ENCODE data around the gene TFAM. TPM values are rescaled to one million over a fixed set of nuclear protein-coding genes. Genes with fewer than 3 reads are reported as not detected.
A peak's percentile ranks its signal among the peaks of the same experiment; 100 is the strongest.

The TFAM gene
- 10 to 100 TPM in 3 of 4 donors, 1 to 10 TPM in 1; 9.2 to 21.7 (median 15.0) TPM for total RNA-seq

GRCh38 chr10:58384999-58385783 lies at the start of gene TFAM:
TSS of gene TFAM (plus strand) at chr10:58385410. CDS start at chr10:58385548, 138 bp downstream.
- DNase-seq (peak; percentile 86 to 93), ATAC-seq (peak; percentile 85 to 89)
- H3K27ac ChIP-seq, result peak within 1 kb of the TSS; percentile 82 to 94 (median 87)
- TF ChIP-seq CTCF (IDR thresholded peaks at IDR 0.05 in 4 of 5, conservative IDR thresholded peaks at IDR 0.05 in 1 of 5) (peak; percentile 26 to 63 (median 49)), POLR2A (IDR thresholded peaks at IDR 0.05) (peak; percentile 90 to 95)
- H3K36me3 ChIP-seq, result peaks cover 0 to 26% of the 10 kb centered on the region in 2 donors
- no peaks in the 10 kb centered on the region for H3K27me3 ChIP-seq
- in situ Hi-C loops (cut with MboI; ENCODE audit: low sequenced_read_pairs in 4 of 4) (loop anchor here in 2 of 4 donors (10.0 to 25.0 kb wide), 3 partner anchors 60 to 198 kb away; no protein-coding TSS in a partner anchor), intact Hi-C loops (cut with DNase I; ENCODE audit: low total_unique reads) (loop anchor here (1.0 to 5.0 kb wide), 4 partner anchors 50 to 208 kb away; partner anchors contain the start of genes CISD1 and UBE2D1)
- peaks cover 3 to 15% of the 10 kb centered on the region in 2 donors for H3K4me1 ChIP-seq
- H3K9me3 ChIP-seq, result no peaks in the 10 kb centered on the region
- H3K4me3 ChIP-seq, result peak within 1 kb of the TSS; percentile 72 to 87 (median 76)

GRCh38 chr10:58336242-58336641 lies 49.0 kb upstream of the TFAM start:
- H3K36me3 ChIP-seq, result no peaks in the 10 kb centered on the region
- no peaks in the 10 kb centered on the region for H3K27me3 ChIP-seq
- ATAC-seq (no peak), DNase-seq (no peak)
- H3K4me1 ChIP-seq, result peaks cover 33 to 46% of the 10 kb centered on the region in 2 donors
- intact Hi-C loops (cut with DNase I; ENCODE audit: low total_unique reads) (loop anchor here (5.0 kb wide), 1 partner anchor 176 kb away; the partner anchor contains the start of gene BICC1), in situ Hi-C loops (cut with MboI; ENCODE audit: low sequenced_read_pairs in 4 of 4) (no loop called here)
- peak overlapping the region; percentile 78 to 98 (median 92) for H3K4me3 ChIP-seq
- H3K9me3 ChIP-seq, result no peaks in the 10 kb centered on the region
- peak overlapping the region; percentile 96 to 100 (median 98) for H3K27ac ChIP-seq
- TF ChIP-seq POLR2A (IDR thresholded peaks at IDR 0.05) (no peak), CTCF (IDR thresholded peaks at IDR 0.05 in 4 of 5, conservative IDR thresholded peaks at IDR 0.05 in 1 of 5) (no peak)

- peaks cover 79 to 84% of the 10 kb centered on the region in 2 donors for H3K4me1 ChIP-seq
- H3K27me3 ChIP-seq, result no peaks in the 10 kb centered on the region
- peak overlapping the region in 3 of 4 donors; percentile 16 to 26 (median 21) for H3K4me3 ChIP-seq
- H3K27ac ChIP-seq, result peak overlapping the region; percentile 96 to 100 (median 98)
- peaks cover 0 to under 1% of the 10 kb centered on the region in 2 donors for H3K36me3 ChIP-seq
- in situ Hi-C loops (cut with MboI; ENCODE audit: low sequenced_read_pairs in 4 of 4), result no loop called here
- H3K9me3 ChIP-seq, result no peaks in the 10 kb centered on the region
- intact Hi-C loops (cut with DNase I; ENCODE audit: low total_unique reads), result no loop called here
- TF ChIP-seq POLR2A (IDR thresholded peaks at IDR 0.05) (no peak), CTCF (IDR thresholded peaks at IDR 0.05 in 4 of 5, conservative IDR thresholded peaks at IDR 0.05 in 1 of 5) (no peak)
- ATAC-seq (peak in 1 of 2 donors; percentile 61), DNase-seq (no peak)
These were observed 43.8 kb upstream of the TFAM start for GRCh38 chr10:58341422-58341821.

GRCh38 chr10:58341947-58342346 lies 43.3 kb upstream of the TFAM start:
- H3K4me3 ChIP-seq, result peak overlapping the region in 3 of 4 donors; percentile 16 to 26 (median 21)
- in situ Hi-C loops (cut with MboI; ENCODE audit: low sequenced_read_pairs in 4 of 4), result no loop called here

More at GRCh38 chr10:58341947-58342346, 43.3 kb upstream of the TFAM start:
- Histone ChIP-seq H3K36me3 (peaks cover 0 to 6% of the 10 kb centered on the region in 2 donors), H3K9me3 (no peaks in the 10 kb centered on the region), H3K27me3 (no peaks in the 10 kb centered on the region), H3K27ac (peak overlapping the region; percentile 96 to 100 (median 98)), H3K4me1 (peaks cover 79 to 80% of the 10 kb centered on the region in 2 donors)
- DNase-seq (no peak), ATAC-seq (peak in 1 of 2 donors; percentile 42)
- intact Hi-C loops (cut with DNase I; ENCODE audit: low total_unique reads), result no loop called here
- TF ChIP-seq POLR2A (IDR thresholded peaks at IDR 0.05) (no peak), CTCF (IDR thresholded peaks at IDR 0.05 in 4 of 5, conservative IDR thresholded peaks at IDR 0.05 in 1 of 5) (no peak)
